CD4-positive, alpha-beta memory T cell (primary cell): ENCODE data around the gene ROPN1. TPM values are rescaled to one million over a fixed set of nuclear protein-coding genes. Genes with fewer than 3 reads are reported as not detected.
A peak's percentile ranks its signal among the peaks of the same experiment; 100 is the strongest.
"Not testable (repeated sequence)": the region's sequence is repeated elsewhere in the genome, so short reads cannot be mapped to it uniquely, and the experiment has no call there.

ENCODE experiments used
- CTCF ChIA-PET: fragments of 350-600 bp; sonication (Branson Sonifier 250); formaldehyde crosslinking; loops from one replicate; lab custom pipeline; 2021; ENCODE audit warnings: inconsistent platforms; ENCODE audit not compliant: partially characterized antibody; lab: Charles Lee
- POLR2A ChIA-PET: fragments of 350-600 bp; sonication (Branson Sonifier 250); formaldehyde crosslinking; loops from one replicate; lab custom pipeline; 2021; ENCODE audit not compliant: partially characterized antibody; lab: Charles Lee
- DNase-seq, 5 donors: peaks; one replicate each; pipeline versions ENCODE4 v3.0.0 to v3.0.0-alpha.2; 2020 to 2022; ENCODE audit warnings: mixed read lengths in 1 of 5
- H3K27ac ChIP-seq: one replicate; pipeline ENCODE4 v1.7.0; 2013; ENCODE audit warnings: low read depth, low read length
- H3K27me3 ChIP-seq: 2 replicates; pipeline ENCODE4 v1.7.0; 2013; ENCODE audit warnings: mild to moderate bottlenecking, low read length, moderate library complexity; ENCODE audit not compliant: insufficient read depth
- H3K36me3 ChIP-seq: 2 replicates; pipeline ENCODE4 v1.7.0; 2013; ENCODE audit warnings: mild to moderate bottlenecking, low read length, moderate library complexity; ENCODE audit not compliant: insufficient read depth
- H3K4me1 ChIP-seq: 2 replicates; pipeline ENCODE4 v1.7.0; 2013; ENCODE audit warnings: mild to moderate bottlenecking, low read length, moderate library complexity; ENCODE audit not compliant: insufficient read depth
- H3K4me3 ChIP-seq, 2 donors: one replicate each; pipeline ENCODE4 v1.7.0; 2013; ENCODE audit warnings: low read length in 2 of 2, mild to moderate bottlenecking in 1 of 2
- H3K9me3 ChIP-seq, 2 donors: one replicate each; pipeline ENCODE4 v1.7.0; 2013; ENCODE audit warnings: low read length in 2 of 2, control low read depth in 1 of 2; ENCODE audit not compliant: control insufficient read depth in 1 of 2
- H3K27ac Mint-ChIP-seq, 7 donors: one replicate each; pipeline ENCODE4 v1.8.0; 2020 to 2021; ENCODE audit warnings: mixed read lengths in 7 of 7, mild to moderate bottlenecking in 6 of 7, inconsistent platforms in 3 of 7, moderate library complexity in 3 of 7
- H3K27me3 Mint-ChIP-seq, 2 donors: one replicate each; pipeline ENCODE4 v1.8.0; 2020 to 2021; ENCODE audit warnings: mixed read lengths in 2 of 2
- H3K36me3 Mint-ChIP-seq, 2 donors: one replicate each; pipeline ENCODE4 v1.8.0; 2020 to 2021; ENCODE audit warnings: mixed read lengths in 2 of 2, inconsistent platforms in 1 of 2, mild to moderate bottlenecking in 1 of 2
- H3K4me1 Mint-ChIP-seq, 4 donors: one replicate each; pipeline ENCODE4 v1.8.0; 2020 to 2021; ENCODE audit warnings: mixed read lengths in 4 of 4, mild to moderate bottlenecking in 1 of 4
- H3K4me3 Mint-ChIP-seq, 8 donors: one replicate each; pipeline ENCODE4 v1.8.0; 2020 to 2021; ENCODE audit warnings: mixed read lengths in 8 of 8, mild to moderate bottlenecking in 7 of 8, moderate library complexity in 6 of 8, inconsistent platforms in 3 of 8
- H3K9me3 Mint-ChIP-seq, 8 donors: one replicate each; pipeline ENCODE4 v1.8.0; 2020 to 2021; ENCODE audit warnings: mixed read lengths in 8 of 8, mild to moderate bottlenecking in 5 of 8, inconsistent platforms in 3 of 8, moderate library complexity in 1 of 8
- intact Hi-C: fragments of 100-400 bp; cut with micrococcal nuclease; formaldehyde crosslinking; loops from one replicate; pipeline ENCODE4 v1.15.1; 2023
- polyA plus RNA-seq, 2 donors: library from polyadenylated mRNA; unstranded; fragments of 300-500 nt; fragmentation: Illumina TruSeq; gene quantifications; one replicate each; pipeline ENCODE4 v1.2.3, GENCODE V29; 2021
- total RNA-seq, 2 experiments: library from RNA; stranded (reverse); gene quantifications; one replicate each; pipeline ENCODE4 v1.2.3, GENCODE V29; 2021

ROPN1 gene
- total and polyA plus RNA-seq, 4 experiments from 2014 or later = not detected

GRCh38 chr3:124034016-124034843 lies 42.3 kb upstream of the ROPN1 start:
- Histone ChIP-seq H3K9me3 (no peaks in the 10 kb centered on the region), H3K27me3 (peaks cover 22% of the 10 kb centered on the region), H3K27ac (no peak overlapping the region), H3K4me3 (peak overlapping the region in 1 of 2 donors; percentile 47), H3K36me3 (no peaks in the 10 kb centered on the region), H3K4me1 (peaks cover 5% of the 10 kb centered on the region)
- ChIA-PET POLR2A (no interaction called here), CTCF (interaction anchor here (1.3 to 2.6 kb wide), 3 partner anchors 8 to 22 kb away, joined by 4 to 11 read pairs (median 6); no protein-coding TSS in a partner anchor)
- intact Hi-C loops = no loop called here
- DNase-seq = peak in 2 of 5 donors; percentile 0 to 37
- Mint-ChIP-seq H3K9me3 (peaks cover 0 to 5% (median 0%) of the 10 kb centered on the region in 8 donors), H3K27ac (peak overlapping the region in 1 of 7 donors; percentile 5), H3K4me1 (peaks cover 8 to 19% (median 15%) of the 10 kb centered on the region in 4 donors), H3K4me3 (peak overlapping the region; percentile 62 to 88 (median 74)), H3K36me3 (no peaks in the 10 kb centered on the region), H3K27me3 (peaks cover 41% of the 10 kb centered on the region in 2 donors)

GRCh38 chr3:124033360-124034015 lies 41.6 kb upstream of the ROPN1 start, which contains the start of gene KALRN:
KALRN (plus strand) TSS chr3:124033369.
- no peak for DNase-seq
- no peaks in the 10 kb centered on the region for H3K9me3 ChIP-seq
- no peak within 1 kb of the TSS for H3K27ac ChIP-seq
- Mint-ChIP-seq H3K4me1 (peaks cover 8 to 19% (median 15%) of the 10 kb centered on the region in 4 donors), H3K36me3 (no peaks in the 10 kb centered on the region), H3K4me3 (peak within 1 kb of the TSS; percentile 75 to 91 (median 82)), H3K27me3 (peaks cover 45 to 46% of the 10 kb centered on the region in 2 donors), H3K27ac (peak within 1 kb of the TSS in 1 of 7 donors; percentile 82), H3K9me3 (peaks cover 0 to 5% (median 0%) of the 10 kb centered on the region in 8 donors)
- intact Hi-C loops = no loop called here
- H3K4me3 ChIP-seq = peak within 1 kb of the TSS in 1 of 2 donors; percentile 47
- H3K27me3 ChIP-seq = peaks cover 22% of the 10 kb centered on the region
- CTCF ChIA-PET = interaction anchor here (0.8 to 2.6 kb wide), 9 partner anchors 9 to 26 kb away, joined by 3 to 11 read pairs (median 4); no protein-coding TSS in a partner anchor
- POLR2A ChIA-PET = no interaction called here
- peaks cover 5% of the 10 kb centered on the region for H3K4me1 ChIP-seq
- H3K36me3 ChIP-seq = no peaks in the 10 kb centered on the region

GRCh38 chr3:124032881-124033359 lies 41.0 kb upstream of the ROPN1 start:
- Mint-ChIP-seq H3K27me3 (peaks cover 46 to 48% of the 10 kb centered on the region in 2 donors), H3K4me3 (peak overlapping the region in 3 of 8 donors; percentile 21 to 37 (median 26)), H3K27ac (no peak overlapping the region), H3K36me3 (no peaks in the 10 kb centered on the region), H3K4me1 (peaks cover 8 to 19% (median 15%) of the 10 kb centered on the region in 4 donors), H3K9me3 (peaks cover 0 to 5% (median 0%) of the 10 kb centered on the region in 8 donors)
- intact Hi-C loops = no loop called here
- peaks cover 5% of the 10 kb centered on the region for H3K4me1 ChIP-seq
- peak; percentile 38 to 49 (median 46) for DNase-seq
- CTCF ChIA-PET = interaction anchor here (0.8 to 2.6 kb wide), 9 partner anchors 9 to 27 kb away, joined by 3 to 11 read pairs (median 4); no protein-coding TSS in a partner anchor
- H3K9me3 ChIP-seq = no peaks in the 10 kb centered on the region
- H3K27me3 ChIP-seq = peaks cover 22% of the 10 kb centered on the region
- H3K4me3 ChIP-seq = no peak overlapping the region
- POLR2A ChIA-PET = no interaction called here
- H3K36me3 ChIP-seq = no peaks in the 10 kb centered on the region
- H3K27ac ChIP-seq = no peak overlapping the region

DNA sequence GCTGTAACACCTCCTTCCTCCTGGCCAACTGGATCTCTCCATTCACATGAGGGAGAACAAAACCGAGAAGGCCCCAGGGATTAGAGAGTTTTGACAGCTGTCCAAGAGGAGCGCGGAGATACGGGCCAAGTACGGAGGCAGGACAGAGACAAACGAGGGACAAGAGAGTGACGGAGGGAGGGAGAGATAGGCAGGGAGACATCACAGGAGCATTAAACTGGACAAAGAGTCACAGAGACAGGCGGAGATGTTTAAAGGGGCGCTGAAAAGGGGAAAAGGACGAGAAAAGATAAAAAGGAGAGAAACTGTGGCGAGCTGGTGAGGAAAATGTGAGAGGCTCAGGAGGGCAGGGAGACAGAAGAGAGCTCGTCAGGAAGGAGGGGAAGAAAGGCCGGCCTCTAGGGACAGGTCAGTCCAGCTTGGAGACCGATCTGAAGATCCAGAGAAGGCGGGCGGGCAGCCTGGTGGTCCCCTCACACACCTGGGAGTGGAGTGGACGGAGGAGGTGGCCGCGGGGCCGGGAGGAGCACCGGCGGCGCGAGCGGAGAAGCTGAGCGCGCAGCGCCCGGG lies 40.5 kb upstream of the ROPN1 start:
- Histone ChIP-seq H3K4me3 (no peak overlapping the region), H3K4me1 (peaks cover 5% of the 10 kb centered on the region), H3K27ac (no peak overlapping the region), H3K36me3 (no peaks in the 10 kb centered on the region), H3K9me3 (no peaks in the 10 kb centered on the region), H3K27me3 (peaks cover 22% of the 10 kb centered on the region)
- ChIA-PET POLR2A (no interaction called here), CTCF (interaction anchor here (0.9 to 2.6 kb wide), 8 partner anchors 9 to 27 kb away, joined by 3 to 11 read pairs (median 4); no protein-coding TSS in a partner anchor)
- intact Hi-C loops = no loop called here
- peak in 1 of 5 donors; percentile 40 for DNase-seq
- Mint-ChIP-seq H3K27ac (peak overlapping the region in 1 of 7 donors; percentile 82), H3K27me3 (peaks cover 48% of the 10 kb centered on the region in 2 donors), H3K4me1 (peaks cover 8 to 19% (median 15%) of the 10 kb centered on the region in 4 donors), H3K9me3 (peaks cover 0 to 5% (median 0%) of the 10 kb centered on the region in 8 donors), H3K4me3 (peak overlapping the region; percentile 71 to 91 (median 82)), H3K36me3 (no peaks in the 10 kb centered on the region)

GRCh38 chr3:124026516-124026915 lies 34.6 kb upstream of the ROPN1 start:
- H3K27me3 Mint-ChIP-seq = peaks cover 17 to 24% of the 10 kb centered on the region in 2 donors
- Histone ChIP-seq H3K9me3 (no peaks in the 10 kb centered on the region), H3K4me3 (no peak overlapping the region), H3K4me1 (no peaks in the 10 kb centered on the region), H3K27me3 (peaks cover 5% of the 10 kb centered on the region), H3K27ac (no peak overlapping the region), H3K36me3 (no peaks in the 10 kb centered on the region)
- POLR2A ChIA-PET = no interaction called here
- intact Hi-C loops = no loop called here
- no peak for DNase-seq
- H3K36me3 Mint-ChIP-seq = no peaks in the 10 kb centered on the region
- H3K4me1 Mint-ChIP-seq = peaks cover 0 to 2% (median 0%) of the 10 kb centered on the region in 4 donors
- CTCF ChIA-PET = no interaction called here
- peaks cover 0 to 5% (median 0%) of the 10 kb centered on the region in 8 donors for H3K9me3 Mint-ChIP-seq
- H3K4me3 Mint-ChIP-seq = no peak overlapping the region
- no peak overlapping the region for H3K27ac Mint-ChIP-seq

GRCh38 chr3:124023531-124023930 lies 31.6 kb upstream of the ROPN1 start:
- H3K27ac Mint-ChIP-seq, H3K4me3 Mint-ChIP-seq, H3K9me3 ChIP-seq, H3K4me3 ChIP-seq, H3K4me1 ChIP-seq, H3K27ac ChIP-seq, intact Hi-C loops, H3K4me1 Mint-ChIP-seq, H3K27me3 ChIP-seq, DNase-seq, POLR2A ChIA-PET, H3K36me3 Mint-ChIP-seq, H3K36me3 ChIP-seq, H3K9me3 Mint-ChIP-seq: not testable (repeated sequence)
- CTCF ChIA-PET = interaction anchor here (1.5 kb wide), 1 partner anchor 10 kb away, joined by 4 read pairs; the partner anchor contains the start of gene KALRN
- H3K27me3 Mint-ChIP-seq = peaks cover 9 to 13% of the 10 kb centered on the region in 2 donors
